ENCODE data around the gene MEDAG. TPM values are rescaled to one million over a fixed set of nuclear protein-coding genes. Genes with fewer than 3 reads are reported as not detected.

The MEDAG gene
- total RNA-seq, 1 donor: 46.7 TPM

- no peak for DNase-seq (ENCODE audit: insufficient read length, low spot score, missing footprints)
- Histone ChIP-seq H3K79me2 (ENCODE audit: insufficient read depth, low read length) (peaks cover 22% of the 10 kb centered on the region), H3K27me3 (ENCODE audit: insufficient read depth, low read length) (no peaks in the 10 kb centered on the region), H4K20me1 (ENCODE audit: insufficient read depth, low read length) (peaks cover 17% of the 10 kb centered on the region), H2AFZ (ENCODE audit: low read length) (no peak overlapping the region), H3K4me2 (ENCODE audit: insufficient read depth, low read length) (no peak overlapping the region), H3K9me3 (ENCODE audit: low read depth, low read length) (no peaks in the 10 kb centered on the region), H3K4me3 (ENCODE audit: insufficient read depth, low read length) (no peak overlapping the region), H3K36me3 (ENCODE audit: insufficient read depth, low read length) (peaks cover 60% of the 10 kb centered on the region), H3K27ac (ENCODE audit: low read depth, low read length) (no peak overlapping the region), H3K4me1 (ENCODE audit: insufficient read depth, low read length) (peaks cover 5% of the 10 kb centered on the region)
- no peak for TF ChIP-seq CTCF (IDR thresholded peaks at IDR 0.05; ENCODE audit: extremely low read depth, low read depth, low read length)
These were observed 14.3 kb downstream of the MEDAG start for GRCh38 chr13:30920162-30920909.

DNA sequence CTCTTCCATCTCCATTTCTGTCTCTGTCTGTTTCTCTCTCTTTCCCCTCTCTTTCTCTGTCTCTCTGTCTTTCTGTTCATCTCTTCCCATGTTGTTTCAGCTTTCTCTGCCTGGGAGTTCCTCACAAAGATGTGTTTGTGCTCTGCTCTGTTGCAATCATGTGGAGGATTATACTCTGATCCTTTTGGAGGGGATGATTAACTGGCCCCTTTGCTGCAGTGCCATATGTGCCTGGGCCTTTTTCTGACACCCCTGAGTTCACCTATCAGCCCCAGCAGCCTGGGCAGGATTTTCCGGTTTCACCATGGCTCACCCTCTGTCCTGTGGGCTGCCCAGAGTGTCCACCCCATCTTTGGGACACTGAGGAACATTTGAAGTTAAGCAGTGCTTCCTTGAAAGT, 17.3 kb downstream of the MEDAG start:
- no peaks in the 10 kb centered on the region for H3K9me3 ChIP-seq (ENCODE audit: low read depth, low read length)
- H3K4me2 ChIP-seq (ENCODE audit: insufficient read depth, low read length): no peak overlapping the region
- H3K36me3 ChIP-seq (ENCODE audit: insufficient read depth, low read length): peaks cover 51% of the 10 kb centered on the region
- H3K4me3 ChIP-seq (ENCODE audit: insufficient read depth, low read length): no peak overlapping the region
- TF ChIP-seq CTCF (IDR thresholded peaks at IDR 0.05; ENCODE audit: extremely low read depth, low read depth, low read length): no peak
- no peaks in the 10 kb centered on the region for H3K79me2 ChIP-seq (ENCODE audit: insufficient read depth, low read length)
- peaks cover 5% of the 10 kb centered on the region for H3K4me1 ChIP-seq (ENCODE audit: insufficient read depth, low read length)
- no peak overlapping the region for H2AFZ ChIP-seq (ENCODE audit: low read length)
- no peak for DNase-seq (ENCODE audit: insufficient read length, low spot score, missing footprints)
- no peak overlapping the region for H3K27ac ChIP-seq (ENCODE audit: low read depth, low read length)
- no peaks in the 10 kb centered on the region for H3K27me3 ChIP-seq (ENCODE audit: insufficient read depth, low read length)
- peaks cover 4% of the 10 kb centered on the region for H4K20me1 ChIP-seq (ENCODE audit: insufficient read depth, low read length)

GRCh38 chr13:30924721-30925120, 18.6 kb downstream of the MEDAG start:
- Histone ChIP-seq H3K36me3 (ENCODE audit: insufficient read depth, low read length) (peaks cover 49% of the 10 kb centered on the region), H3K79me2 (ENCODE audit: insufficient read depth, low read length) (no peaks in the 10 kb centered on the region), H4K20me1 (ENCODE audit: insufficient read depth, low read length) (peaks cover 4% of the 10 kb centered on the region), H2AFZ (ENCODE audit: low read length) (no peak overlapping the region), H3K27me3 (ENCODE audit: insufficient read depth, low read length) (no peaks in the 10 kb centered on the region), H3K9me3 (ENCODE audit: low read depth, low read length) (no peaks in the 10 kb centered on the region), H3K4me1 (ENCODE audit: insufficient read depth, low read length) (no peaks in the 10 kb centered on the region), H3K27ac (ENCODE audit: low read depth, low read length) (no peak overlapping the region), H3K4me2 (ENCODE audit: insufficient read depth, low read length) (no peak overlapping the region), H3K4me3 (ENCODE audit: insufficient read depth, low read length) (no peak overlapping the region)
- TF ChIP-seq CTCF (IDR thresholded peaks at IDR 0.05; ENCODE audit: extremely low read depth, low read depth, low read length): no peak
- no peak for DNase-seq (ENCODE audit: insufficient read length, low spot score, missing footprints)

DNA sequence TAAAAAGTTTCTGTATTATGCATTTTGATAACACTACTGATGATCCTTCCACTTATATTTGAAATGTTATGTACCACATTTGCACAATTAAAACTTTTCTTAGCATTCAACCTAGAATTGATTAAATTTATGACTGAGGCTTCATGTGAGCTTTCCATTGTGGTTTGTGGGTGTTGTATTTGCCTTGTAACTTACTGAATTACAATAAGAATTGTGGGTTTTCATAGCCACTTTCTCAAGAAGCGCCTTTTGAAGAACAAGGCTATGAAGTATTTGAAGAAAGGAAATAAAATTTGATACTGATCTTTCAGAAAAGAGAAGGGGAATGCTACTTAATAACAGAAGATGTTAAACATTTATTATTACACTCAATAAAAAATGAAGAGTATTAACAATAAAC, 19.4 kb downstream of the MEDAG start:
- no peaks in the 10 kb centered on the region for H3K9me3 ChIP-seq (ENCODE audit: low read depth, low read length)
- no peak overlapping the region for H3K4me3 ChIP-seq (ENCODE audit: insufficient read depth, low read length)
- no peaks in the 10 kb centered on the region for H3K4me1 ChIP-seq (ENCODE audit: insufficient read depth, low read length)
- H4K20me1 ChIP-seq (ENCODE audit: insufficient read depth, low read length): peaks cover 4% of the 10 kb centered on the region
- H3K79me2 ChIP-seq (ENCODE audit: insufficient read depth, low read length): no peaks in the 10 kb centered on the region
- TF ChIP-seq CTCF (IDR thresholded peaks at IDR 0.05; ENCODE audit: extremely low read depth, low read depth, low read length): no peak
- H3K27ac ChIP-seq (ENCODE audit: low read depth, low read length): no peak overlapping the region
- H3K4me2 ChIP-seq (ENCODE audit: insufficient read depth, low read length): no peak overlapping the region
- H3K27me3 ChIP-seq (ENCODE audit: insufficient read depth, low read length): no peaks in the 10 kb centered on the region
- no peak overlapping the region for H2AFZ ChIP-seq (ENCODE audit: low read length)
- peaks cover 44% of the 10 kb centered on the region for H3K36me3 ChIP-seq (ENCODE audit: insufficient read depth, low read length)
- DNase-seq (ENCODE audit: insufficient read length, low spot score, missing footprints): no peak
